DMS153 treated with DMSO at 0.1 percent for 48 hours (cell line): ENCODE data around the gene ACP2.

Source experiments
- DNase-seq: peaks from one replicate; lab custom pipeline; 2025; ENCODE audit not compliant: unreplicated experiment; lab: John Stamatoyannopoulos, UW

ACP2 gene

DNA sequence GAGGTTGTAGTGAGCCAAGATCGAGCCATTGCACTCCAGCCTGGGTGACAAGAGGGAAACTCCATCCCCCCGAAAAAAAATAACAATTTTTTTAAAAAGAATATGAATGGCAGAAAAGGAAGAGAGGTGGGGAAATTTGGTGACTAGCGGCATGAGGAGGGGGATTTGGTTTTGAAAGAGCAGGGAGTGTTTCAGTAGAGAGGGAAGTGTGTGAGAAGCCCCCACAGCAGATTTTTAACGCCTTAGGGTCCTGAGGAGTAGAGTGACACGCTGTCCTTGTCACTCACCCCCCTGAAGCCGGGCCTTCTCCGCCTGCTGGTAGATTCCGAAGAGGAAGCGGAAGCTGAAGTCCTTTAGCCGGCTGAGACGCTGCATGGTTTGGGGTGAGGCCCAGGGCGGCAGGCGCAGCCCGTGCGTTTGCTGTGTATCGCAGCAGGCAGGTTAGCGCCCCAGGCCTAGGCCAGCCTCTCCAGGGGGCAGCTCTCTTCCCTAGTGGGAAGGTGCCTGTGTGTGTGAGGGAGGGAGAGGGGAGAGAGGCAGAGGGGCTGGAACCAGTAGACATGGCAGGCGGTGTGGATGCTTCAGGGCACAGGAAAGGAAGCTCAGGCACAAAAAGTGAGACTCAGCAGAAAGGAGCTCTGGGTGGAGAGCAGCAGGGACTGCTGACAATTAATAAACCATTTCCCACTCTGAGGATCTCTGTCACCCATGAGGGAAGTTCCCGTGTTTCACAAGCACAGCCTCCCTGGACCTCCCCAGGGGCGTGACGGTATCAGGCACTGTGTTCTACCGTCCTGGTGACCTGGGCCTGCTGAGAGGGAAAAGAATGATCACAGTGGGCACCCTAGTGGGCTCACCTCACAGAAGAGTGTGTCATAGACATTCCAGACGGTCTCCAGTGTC, 3.9 kb downstream of the ACP2 start:
- no peak for DNase-seq

DNA sequence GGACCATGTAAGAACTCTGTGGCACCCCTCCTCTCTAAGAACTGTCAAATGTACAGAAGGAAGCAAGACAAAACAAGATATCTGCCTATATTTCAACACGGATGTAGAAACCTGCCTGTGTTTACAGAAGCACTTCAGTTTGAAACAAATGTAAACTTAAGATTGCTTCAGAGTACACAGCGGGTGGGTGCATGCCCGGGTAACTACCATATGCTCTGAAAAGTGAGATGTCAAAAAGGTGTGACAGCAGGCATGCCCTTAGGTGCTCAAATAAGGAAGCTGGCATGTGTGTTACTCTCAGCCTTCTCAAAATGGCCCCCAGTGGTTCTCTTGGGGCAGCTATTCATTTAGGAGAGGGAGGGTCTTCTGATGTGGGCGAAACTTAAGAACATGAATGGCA, 5.2 kb downstream of the ACP2 start:
- no peak for DNase-seq

DNA sequence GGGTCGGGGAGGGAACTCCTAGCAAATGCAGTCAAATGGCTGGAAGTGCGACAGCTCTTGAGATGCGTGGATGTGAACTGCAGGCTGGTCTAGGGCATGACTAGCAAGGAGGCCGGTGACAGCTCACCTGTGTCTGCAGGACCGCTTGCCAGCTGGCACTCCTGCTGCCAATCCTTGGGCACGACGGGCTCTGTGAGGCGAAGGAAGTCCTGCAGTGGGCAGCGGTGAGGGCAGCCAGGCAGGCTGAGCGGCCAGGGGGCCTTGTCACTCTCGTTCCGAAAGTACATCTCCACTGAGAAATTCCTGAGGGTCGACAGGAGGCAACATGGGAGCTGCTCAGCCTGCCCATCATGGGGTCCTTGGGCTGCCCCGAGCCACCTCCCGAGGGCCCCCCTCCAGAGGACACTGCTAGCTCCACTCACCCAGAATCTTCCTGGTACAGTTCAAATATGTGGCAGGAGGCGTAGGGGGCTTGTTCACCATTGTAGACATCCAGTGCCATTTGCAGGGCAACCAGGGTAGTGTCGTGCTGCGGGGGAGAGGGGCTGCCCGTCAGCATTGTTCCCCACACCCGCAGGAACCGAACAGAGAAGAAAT, 5.9 kb downstream of the ACP2 start:
- DNase-seq = no peak

DNA sequence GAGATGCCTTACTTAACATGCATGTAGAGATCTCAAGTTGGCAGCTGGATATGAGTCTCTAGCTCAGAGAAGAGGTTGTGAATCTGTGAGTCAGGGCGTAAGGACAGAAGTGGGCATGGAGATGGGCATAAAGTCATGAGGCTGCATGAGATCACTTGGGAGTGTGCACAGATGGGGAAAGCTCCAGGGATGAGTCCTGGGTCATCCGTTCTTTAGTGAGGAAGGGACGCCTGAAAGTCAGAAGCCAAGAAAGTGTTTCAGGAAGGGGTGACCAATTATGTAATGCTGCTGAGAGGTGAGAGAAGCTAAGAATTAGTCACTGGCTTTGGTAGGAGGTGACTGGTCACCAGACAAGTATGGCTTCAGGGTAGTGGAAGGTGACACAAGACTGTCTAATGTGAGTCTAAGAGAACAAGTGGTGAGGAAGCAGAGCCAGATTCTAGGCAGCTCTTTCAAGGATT, 6.7 kb downstream of the ACP2 start:
- DNase-seq = no peak

DNA sequence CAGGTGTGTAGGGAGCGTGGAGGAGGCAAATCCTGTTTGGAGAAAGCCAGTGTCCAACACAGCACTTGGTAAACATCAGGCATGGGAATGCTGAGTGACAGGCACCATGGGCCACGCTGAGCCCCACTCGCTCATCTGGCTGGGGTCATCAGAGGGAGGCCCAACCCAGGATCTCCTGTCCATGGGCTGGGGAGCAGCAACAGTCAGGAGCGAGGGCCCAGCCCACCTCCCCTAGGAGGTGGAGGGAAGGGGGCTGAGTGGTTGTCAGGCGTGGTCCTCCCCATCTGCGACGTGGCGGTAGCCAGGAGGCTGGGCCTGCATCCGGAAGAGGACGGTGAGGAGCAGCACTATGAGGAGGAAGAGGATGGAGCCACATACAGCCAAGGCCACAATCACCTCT, 8.8 kb downstream of the ACP2 start:
- no peak for DNase-seq

DNA sequence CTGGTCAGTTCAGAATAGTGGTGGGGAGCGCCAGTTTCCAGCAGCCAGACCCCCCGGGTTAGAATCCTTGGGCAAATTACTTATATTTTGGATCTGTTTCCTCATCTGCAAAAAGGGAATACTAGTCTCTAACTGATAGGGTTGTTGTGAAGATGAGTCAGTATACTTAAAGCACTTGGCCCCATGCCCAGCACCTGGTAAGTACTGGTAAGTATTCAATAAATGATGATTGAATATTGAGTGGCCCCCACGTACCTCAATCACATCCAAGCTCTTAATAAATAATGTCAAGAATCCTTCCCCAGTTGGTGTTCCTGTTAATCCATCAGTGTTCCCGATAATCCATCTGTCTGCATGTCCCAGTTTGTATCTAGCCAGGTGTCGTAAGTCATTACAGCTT, 12.1 kb downstream of the ACP2 start:
- DNase-seq = no peak

DNA sequence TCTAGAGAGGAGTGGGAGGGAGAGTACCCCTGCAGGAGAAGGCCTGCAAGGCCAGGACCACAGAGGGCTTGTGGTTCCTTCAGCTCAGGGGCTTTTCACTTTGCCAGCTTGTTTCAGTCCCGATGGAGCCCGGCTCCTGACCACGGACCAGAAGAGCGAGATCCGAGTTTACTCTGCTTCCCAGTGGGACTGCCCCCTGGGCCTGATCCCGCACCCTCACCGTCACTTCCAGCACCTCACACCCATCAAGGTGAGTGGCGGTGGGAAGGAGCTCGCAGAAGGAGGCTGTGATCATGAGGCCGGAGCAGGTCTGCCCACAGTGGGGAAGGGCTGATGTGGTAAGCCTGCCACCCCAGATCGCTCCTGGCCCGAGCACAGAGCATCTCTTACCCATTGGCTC, 13.5 kb downstream of the ACP2 start:
- DNase-seq = no peak

DNA sequence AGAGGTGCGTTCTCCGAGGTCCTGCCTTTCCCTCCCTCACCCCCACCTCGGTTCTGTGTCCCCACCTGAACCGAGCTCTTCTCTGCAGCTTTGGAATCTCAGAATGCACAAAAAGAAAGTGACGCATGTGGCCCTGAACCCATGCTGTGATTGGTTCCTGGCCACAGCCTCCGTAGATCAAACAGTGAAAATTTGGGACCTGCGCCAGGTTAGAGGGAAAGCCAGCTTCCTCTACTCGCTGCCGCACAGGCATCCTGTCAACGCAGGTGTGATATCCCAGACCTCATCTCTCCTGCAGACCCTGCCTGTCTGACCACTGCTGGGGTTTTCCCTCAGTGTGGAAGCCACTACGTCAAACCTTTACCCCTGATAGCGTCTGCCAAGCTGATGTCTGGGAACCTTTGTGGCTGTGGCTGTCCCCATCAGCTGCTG, 13.9 kb downstream of the ACP2 start:
- DNase-seq = peak; percentile 58

DNA sequence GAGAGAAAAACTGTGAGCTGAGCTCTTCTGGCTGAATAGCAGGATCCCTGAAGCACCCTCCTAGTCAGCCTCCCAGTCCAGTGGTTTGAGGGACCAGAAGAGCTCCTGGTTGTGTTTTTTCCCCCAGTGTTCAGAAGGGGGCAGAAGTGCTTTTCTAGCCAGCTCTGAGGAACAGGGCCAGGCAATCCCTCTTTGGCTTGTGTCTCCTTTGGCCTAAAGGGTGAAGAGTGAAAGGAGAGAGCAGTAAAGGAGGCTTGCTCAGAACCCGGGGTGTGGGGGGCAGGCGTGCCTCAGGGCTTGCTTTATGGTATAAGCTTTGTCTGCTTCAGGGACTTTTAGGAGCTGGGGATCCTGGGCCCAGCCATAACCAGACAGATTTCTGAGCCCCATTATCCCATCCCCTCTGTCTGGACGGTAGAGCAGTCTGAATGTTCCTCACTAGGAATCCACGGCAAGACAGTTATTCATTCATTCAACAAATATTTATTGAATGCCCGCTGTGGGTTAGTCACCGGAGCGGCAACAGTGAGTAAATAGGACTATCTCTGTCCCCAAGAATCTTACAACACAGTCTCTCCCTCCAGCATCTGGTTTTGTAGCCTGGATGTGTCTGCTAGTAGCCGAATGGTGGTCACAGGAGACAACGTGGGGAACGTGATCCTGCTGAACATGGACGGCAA, 14.5 kb downstream of the ACP2 start:
- peak; percentile 58 for DNase-seq

DNA sequence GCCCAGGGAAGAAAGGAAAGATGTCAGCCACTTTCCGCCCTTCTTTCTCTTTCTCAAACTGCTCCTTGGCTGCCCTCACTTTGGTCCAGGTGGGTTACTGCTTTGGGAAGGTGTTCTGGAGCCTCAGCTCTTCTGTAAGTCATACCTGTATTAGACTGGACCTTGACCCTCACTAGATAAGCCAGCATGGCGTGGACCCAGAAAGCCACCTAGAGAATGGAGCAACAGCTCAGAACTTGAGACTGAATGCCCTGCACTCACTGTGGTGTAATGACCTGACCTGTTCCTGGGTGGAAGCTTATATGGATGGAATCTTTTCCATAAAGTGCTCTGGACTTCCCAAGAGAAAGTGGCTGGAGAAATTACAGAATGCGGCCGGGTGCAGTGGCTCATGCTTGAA, 15.6 kb downstream of the ACP2 start:
- no peak for DNase-seq

DNA sequence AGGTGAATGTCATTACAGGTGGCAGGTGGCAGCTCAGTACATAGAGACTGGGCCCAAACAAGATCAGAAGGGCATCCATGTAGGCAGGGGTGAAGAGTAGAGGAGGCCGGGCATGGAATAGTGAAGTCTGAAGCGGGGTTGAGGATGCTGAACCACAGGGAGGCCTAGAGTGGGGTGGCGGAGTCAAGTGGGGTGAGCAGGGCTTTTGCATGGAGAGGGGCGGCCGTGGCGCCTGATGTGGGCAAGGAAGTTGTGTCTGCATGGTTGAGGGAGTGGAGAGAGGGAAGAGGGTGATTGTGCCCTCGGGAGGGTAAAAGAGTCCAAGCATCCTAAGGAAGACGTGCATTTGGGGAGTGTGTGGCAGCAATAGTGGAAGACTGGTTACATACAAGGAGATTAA, 19.5 kb downstream of the ACP2 start:
- DNase-seq = no peak

DNA sequence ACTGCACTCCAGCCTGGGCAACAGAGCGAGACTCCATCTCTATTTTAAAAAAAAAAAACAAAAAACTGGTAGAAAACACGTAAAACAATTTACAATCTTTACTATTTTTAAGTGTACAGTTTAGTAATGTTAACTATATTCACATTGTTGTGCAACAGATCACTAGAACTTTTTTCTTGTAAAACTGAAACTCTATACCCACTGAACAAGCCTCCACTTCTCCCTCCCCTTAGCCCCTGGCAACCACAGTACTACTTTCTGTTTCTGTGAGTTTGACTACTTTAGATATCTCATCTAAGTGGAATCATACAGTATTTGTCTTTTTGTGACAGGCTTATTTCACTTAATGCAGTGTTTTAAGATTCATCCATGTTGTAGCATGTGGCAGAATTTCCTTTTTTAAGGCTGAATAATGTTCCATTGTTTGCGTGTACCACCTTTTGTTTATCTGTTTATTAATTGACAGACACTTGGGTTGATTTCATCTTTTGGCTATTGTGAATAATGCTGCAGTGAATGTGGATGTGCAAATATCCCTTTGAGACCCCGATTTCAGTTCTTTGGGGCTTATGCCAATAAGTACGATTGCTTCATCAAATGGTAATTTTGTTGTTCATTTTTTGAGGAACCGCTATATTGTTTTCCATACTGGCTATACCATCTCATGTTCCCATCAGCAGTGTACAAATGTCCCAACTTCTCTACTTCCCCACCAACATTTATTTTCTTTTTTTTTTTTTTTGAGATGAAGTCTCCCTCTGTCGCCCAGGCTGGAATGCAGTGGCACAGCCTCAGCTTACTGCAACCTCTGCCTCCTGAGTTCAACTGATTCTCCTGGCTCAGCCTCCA, 22.8 kb downstream of the ACP2 start:
- no peak for DNase-seq

DNA sequence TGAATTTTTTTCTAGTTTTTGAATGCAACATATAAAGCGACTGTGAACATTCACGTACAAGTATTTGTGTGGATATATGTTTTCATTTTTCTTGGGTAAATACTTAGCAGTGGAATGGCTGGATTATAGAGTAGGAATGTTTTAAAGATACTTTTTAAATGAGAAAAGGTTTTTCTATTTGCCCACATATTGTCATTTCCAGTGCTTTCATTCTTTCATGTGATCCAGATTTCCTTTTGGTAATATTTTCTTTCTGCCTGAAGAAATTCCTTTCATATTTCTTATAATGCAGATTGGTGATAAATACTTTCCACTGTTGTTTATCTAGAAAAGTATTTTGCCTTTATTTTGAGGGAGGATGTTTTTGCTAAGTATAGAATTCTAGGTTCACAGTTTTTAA, 25.9 kb downstream of the ACP2 start:
- no peak for DNase-seq

DNA sequence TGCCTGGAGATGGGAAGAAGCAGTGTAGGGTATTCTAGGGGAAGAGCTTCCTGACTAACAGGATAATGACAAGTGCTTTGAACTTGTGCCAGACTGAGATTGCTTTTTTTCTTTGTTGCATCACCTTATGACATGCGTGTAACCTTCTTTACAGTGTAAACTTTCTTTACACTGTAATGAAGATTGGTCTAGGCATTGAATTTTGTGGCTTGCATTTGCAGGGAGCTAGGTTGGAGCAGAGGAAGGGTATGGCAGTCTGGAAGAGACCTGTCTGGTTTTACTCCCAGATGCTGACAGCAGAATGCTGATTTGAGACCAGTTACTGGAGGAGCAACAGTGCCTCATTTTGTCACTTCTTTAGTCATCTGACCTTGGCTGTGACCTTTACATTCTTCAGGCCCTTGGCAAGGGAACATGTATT, 28.2 kb downstream of the ACP2 start:
- no peak for DNase-seq

DNA sequence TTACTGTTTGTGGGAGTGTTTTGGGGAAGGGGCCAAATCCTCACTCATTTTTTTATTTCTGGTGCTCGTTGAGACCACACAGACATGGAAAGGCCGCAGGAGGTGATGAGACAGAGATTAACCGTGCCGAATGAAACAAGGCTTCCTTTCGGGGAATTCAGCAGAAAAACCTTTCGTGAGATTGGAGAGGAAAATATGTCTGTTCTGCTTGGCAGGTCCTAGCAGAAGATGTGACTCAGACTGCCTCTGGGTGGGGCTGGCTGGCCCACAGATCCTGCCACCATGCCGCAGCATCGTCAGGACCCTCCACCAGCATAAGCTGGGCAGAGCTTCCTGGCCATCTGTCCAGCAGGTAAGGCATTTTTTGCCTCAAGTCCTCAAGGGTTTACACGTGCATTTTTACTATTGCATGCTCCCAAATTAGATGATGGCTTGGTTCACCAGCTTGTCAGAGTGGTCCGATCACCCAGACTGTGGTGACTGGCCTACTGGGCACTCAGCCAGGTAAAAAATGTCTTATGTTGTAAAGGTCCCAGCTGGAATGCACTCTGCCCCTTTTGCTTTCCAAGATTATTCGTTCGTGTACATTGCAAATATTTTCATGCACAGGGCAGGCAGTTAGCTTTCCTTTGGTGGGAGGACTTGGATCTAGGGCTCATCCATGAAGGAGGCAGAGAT, 32.4 kb downstream of the ACP2 start:
- no peak for DNase-seq

DNA sequence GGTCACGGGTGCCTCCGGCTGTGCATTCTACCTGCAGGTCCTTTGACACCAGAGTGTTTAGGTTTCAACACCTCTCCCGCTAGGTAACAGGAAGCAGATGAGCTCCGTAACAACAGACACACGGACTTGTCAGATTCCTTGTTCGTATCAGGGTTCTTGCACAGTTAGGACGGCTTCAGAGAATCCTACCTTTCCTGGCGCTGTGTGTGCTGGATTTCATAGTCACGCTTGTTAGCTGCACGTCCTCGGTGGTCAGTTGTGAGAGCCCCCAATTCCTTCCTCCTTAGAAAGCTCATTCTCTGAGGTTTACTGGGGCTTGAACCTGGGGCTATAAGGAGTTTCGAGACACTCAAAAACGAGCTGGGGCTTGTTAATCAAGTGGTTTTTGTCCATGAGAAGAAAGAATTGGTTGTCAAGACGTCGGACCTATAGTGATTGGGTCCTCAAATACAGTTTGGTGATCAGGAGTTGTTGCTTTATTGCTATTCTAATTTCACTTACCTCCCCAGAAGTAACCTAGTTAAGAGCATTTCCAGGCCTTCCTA, 33.2 kb downstream of the ACP2 start:
- DNase-seq = peak; percentile 54

DNA sequence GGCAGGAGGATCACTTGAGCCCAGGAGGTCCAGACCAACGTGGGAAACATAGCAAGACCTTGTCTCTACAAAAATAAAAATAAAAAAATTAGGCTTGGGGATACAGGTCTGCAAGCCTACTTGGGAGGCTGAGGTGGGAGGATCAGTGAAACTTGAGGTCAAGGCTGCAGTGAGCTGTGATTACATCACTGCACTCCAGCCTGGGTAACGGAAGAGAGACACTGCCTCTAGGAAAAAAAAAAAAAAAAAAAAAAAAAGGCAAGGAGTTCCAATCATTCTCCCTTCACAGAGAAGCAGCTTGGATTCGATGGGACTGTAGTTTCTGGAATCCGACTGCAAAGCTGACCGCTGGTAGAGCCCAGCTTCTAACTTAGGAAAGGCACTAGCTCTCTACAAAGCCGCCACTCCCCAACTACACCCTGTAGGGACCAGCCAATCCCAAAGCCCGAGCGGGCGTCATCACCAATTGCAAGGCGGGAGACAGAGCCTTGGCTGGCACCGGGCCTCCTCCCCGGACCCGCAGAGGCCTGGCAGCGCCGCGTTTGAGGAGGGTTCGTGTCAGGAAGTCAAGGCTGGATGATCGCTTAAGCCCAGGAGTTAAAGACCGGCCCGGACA, 34.6 kb downstream of the ACP2 start:
- peak; percentile 75 for DNase-seq

DNA sequence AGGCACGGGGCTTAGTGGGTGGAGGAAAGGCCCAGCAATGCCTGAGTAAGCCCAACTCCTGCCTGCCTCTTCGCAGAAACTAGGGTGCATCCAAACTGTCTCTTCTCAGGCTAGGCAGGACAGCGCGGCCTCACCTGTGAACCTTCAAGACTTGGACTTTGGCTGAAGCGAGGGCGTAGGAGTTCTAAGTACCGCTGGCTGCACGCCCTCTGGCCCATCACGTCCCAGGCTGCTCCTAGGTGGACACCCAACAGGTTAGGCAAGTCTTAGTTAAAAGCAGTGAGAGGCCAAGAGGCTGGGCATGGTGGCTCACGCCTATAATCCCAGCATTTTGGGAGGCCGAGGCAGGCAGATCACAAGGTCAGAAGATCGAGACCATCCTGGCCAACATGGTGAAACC, 35.7 kb downstream of the ACP2 start:
- DNase-seq = no peak

DNA sequence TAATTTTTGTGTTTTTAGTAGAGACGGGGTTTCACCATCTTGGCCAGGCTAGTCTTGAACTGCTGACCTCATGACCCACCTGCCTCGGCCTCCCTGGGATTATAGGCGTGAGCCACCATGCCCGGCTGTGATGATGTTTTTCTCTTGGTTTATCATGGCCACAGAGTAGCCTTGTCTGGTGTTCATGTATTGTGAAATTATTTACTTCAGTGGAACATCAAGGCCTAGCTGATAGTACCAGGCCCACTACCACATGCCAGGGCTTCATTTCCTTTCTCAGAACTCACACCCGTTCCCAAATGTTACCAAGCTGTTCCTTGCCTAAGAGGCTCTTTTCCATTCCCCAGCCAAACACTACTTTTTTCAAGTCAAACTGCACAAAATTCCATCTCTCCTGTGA, 40.0 kb downstream of the ACP2 start:
- DNase-seq = no peak
